GM12892 (cell line): ENCODE data around the gene NOP56.
"Not testable (repeated sequence)": the region's sequence is repeated elsewhere in the genome, so short reads cannot be mapped to it uniquely, and the experiment has no call there.

Experiments used
- DNase-seq: peaks from one replicate; pipeline ENCODE4 v3.0.0; 2011; ENCODE audit not compliant: insufficient read length
- FAIRE-seq: peaks from 2 replicates; lab custom pipeline; 2011; peaks lifted over from hg19 to GRCh38; lab: Jason Lieb, UNC
- POLR2A ChIP-seq: IDR thresholded peaks from 2 replicates; pipeline ENCODE4 v1.6.1; 2011; ENCODE audit warnings: low read depth, low read length, control low read depth
- POLR2AphosphoS5 ChIP-seq: IDR thresholded peaks from 2 replicates; pipeline ENCODE4 v1.6.1; 2011; ENCODE audit warnings: low read depth, low read length, control low read depth
- TAF1 ChIP-seq: IDR thresholded peaks from 2 replicates; pipeline ENCODE4 v1.6.1; 2011; ENCODE audit warnings: low read depth, mild to moderate bottlenecking, control low read depth, low read length, borderline replicate concordance

NOP56 gene

DNA sequence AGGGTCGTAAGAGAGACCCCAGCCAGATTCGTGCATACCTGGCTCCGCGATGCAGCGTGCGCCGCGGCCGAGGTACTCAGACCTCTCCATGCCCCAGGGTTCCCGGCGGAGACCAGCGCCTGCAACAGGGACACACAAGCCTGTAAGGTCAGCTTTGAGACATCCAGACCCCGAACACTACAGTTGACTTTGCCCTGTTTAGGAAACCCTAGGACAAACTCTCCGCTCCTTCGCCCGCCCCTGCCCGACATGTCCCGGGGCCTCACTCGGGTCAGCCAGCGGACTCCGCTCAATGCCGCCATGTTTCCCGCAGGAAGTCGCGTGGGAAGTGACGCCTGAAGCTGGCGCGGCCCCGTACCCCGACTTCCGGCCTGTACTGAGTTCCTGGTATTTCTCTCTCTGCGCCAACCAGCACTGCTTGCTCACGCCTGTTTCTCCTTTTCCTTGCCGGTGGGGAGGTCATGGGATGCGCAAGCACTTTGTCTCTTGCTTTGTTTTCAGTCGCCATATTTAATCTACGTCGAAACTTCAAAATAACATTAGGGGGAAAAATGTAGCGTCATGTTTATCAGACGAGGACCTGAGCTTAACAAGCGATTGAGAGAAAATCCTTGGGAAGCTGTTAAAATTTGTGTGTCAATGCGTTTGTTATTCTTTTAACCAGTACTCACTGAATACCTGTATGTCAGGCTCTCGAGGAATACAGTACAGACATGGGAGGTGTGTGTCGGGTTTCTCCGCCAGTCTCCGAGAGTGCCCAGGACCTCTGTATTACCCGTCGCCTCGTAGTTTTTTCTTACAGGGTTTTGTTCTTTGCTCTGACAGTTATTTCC lies 11.7 kb downstream of the NOP56 start, which contains the start of gene IDH3B:
IDH3B (minus strand) TSS at position 330 of the 833 bp plus-strand sequence; CDS start at position 302, 28 bp downstream.
- peak; percentile 89 for DNase-seq
- TF ChIP-seq POLR2AphosphoS5 (peak; percentile 96), TAF1 (peak; percentile 92), POLR2A (peak; percentile 94)
- peak; percentile 96 for FAIRE-seq

DNA sequence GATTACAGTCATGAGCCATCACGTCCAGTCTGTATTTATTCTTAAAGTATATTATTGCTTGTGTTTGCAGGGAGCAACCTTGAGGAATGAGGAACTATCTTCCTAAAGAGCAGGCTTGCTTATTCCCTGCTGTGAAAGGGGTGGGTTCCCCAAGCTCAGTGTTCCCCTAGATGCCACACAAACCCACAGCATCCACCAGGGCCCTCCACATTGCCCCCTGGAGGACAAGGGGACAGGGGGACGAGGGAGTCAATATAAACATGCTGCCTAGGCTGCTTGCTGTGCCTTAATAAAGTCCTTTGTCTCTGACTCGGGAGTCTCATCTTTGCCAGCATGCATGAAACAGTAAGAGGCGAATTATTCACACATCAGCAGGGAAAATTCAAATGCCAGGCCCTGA lies 19.5 kb downstream of the NOP56 start:
- TF ChIP-seq TAF1 (no peak), POLR2AphosphoS5 (no peak), POLR2A (no peak)
- no peak for DNase-seq
- FAIRE-seq: no peak

DNA sequence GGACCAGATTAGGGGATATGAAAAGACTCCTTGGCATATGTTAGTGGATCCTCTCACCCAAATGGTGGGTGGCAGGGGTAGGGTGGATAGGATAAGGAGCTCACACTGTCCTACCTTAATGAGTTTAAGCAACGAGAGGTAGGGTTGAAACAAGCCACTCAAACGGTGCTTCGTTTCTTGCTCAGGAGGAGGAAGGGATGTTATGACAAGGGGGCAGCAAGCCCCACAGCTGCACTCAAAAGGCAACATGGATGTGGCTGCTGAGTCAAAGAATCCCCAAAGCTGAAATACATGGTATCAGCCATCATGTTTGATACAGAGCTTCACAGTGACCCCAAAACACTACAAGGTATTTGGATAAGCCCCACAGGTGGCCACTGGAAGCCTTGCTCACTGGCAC lies 20.0 kb downstream of the NOP56 start:
- DNase-seq (no peak), FAIRE-seq (no peak)
- TF ChIP-seq POLR2AphosphoS5 (no peak), TAF1 (no peak), POLR2A (no peak)

DNA sequence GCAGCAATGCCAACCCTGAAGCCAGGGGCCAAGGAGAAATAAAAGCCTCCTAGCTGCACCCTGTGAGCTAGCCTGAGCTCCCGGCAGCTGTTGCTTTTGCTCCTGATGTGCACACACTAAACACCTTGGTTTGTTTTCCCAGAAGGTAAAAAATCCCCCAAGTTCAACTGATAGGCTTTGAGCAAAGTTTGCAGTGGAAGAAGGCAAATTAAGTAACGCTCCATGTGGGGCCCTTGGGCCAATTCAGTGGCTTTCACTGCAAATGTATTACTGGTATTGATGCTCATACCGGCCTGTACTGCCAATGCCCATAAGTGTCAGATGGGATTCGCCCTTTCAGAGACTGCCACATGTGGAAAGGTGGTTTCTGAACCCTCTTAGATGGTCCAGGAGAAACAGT lies 21.0 kb downstream of the NOP56 start:
- FAIRE-seq (no peak), DNase-seq (no peak)
- TF ChIP-seq TAF1 (no peak), POLR2A (no peak), POLR2AphosphoS5 (no peak)

DNA sequence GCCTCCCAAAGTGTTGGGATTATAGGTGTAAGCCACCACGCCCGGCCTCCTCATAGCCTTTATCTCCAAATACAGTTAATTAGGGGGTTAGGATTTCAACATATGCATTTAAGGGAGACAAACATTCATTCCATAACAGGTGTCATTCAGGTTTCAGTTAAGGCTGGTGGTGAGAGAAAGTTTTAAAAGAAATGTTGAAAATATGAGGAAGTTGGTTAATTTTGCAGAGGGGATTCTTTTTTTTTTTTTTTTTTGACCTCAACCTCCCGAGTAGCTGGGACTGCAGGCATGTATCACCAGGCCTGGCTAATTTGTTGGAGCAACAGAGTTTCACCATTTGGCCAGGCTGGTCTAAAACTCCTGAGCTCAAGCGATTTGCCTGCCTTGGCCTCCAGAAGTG lies 27.6 kb downstream of the NOP56 start:
- FAIRE-seq (no peak), DNase-seq (no peak)
- TF ChIP-seq TAF1 (no peak), POLR2A (no peak), POLR2AphosphoS5 (no peak)

DNA sequence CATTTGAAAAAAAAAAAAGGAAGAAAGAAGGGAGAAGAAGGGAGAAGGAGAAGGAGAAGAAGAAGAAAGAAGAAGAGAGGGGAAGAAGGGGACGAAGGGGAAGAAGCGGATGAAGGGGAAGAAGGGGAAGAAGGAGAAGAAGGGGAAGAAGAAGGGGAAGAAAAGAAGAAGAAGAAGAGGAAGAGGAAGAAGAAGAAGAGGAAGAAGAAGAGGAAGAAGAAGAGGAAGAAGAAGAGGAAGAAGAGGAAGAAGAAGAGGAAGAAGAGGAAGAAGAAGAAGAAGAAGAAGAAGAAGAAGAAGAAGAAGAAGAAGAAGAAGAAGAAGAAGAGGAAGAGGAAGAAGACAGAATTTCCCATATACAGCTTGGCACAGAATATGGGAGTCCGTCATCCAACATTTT lies 29.6 kb downstream of the NOP56 start:
- DNase-seq, FAIRE-seq: not testable (repeated sequence)

DNA sequence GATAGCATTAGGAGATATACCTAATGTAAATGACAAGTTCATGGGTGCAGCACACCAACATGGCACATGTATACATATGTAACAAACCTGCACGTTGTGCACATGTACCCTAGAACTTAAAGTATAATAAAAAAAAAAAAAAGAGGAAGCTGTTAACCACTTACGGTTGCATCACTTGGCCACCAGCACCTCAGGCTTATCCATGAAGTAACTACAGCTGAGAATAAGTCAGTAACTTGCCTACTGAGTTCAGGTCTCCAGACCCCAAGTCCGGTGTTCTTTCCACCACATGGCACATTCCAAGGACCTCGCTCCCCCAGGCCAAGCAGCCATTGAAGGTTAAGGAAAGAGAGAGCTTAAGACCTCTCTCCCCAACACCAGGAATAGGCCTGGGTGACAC lies 32.4 kb downstream of the NOP56 start:
- FAIRE-seq, DNase-seq: not testable (repeated sequence)

DNA sequence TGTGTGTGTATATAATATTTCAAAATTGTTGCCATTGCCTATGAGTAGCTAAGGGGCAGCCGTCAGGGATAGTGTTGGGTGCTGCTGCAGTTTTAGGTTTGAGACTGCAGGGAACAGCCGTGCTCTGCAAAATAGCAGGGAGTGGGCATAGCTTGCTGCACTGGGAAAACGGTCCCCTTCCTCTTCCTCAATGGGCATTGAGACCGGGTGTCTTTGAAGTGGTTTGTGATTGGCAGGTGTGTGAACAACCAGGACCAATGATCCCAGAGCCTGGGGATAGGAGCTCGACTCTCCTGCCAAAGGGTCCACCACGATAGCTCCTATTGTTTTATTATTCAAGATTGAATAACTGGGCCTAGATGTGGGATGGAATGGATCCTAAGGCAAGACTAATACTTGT lies 35.1 kb downstream of the NOP56 start:
- DNase-seq (no peak), FAIRE-seq (no peak)
- TF ChIP-seq POLR2AphosphoS5 (no peak), POLR2A (no peak), TAF1 (no peak)

DNA sequence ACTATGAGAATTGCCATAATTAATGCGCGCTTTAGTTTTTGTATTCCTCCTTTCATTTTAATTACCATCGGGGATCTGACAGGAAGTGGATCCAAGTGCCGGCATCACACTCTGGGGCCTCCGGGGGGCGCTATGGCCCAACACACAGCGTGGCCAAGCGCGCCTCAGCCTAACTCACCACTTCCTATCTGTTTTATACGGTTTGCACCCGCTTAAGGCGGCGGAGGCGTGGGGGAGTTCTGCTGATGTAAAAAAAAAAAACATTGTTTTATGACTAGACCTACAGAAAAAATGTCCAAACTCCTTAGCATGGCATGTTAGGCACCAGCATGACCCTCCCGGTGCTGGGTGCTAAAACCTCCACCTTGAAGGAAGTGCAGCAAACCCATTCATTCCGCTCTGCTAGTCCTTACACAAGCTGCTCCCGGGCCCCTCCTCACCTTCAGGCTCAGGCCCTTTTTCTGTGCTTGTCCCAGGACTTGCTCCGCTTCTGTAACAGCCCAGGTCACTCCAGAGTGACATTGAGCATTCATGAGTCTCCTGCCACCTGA lies 35.7 kb downstream of the NOP56 start:
- FAIRE-seq: no peak
- TF ChIP-seq TAF1 (no peak), POLR2AphosphoS5 (no peak), POLR2A (no peak)

DNA sequence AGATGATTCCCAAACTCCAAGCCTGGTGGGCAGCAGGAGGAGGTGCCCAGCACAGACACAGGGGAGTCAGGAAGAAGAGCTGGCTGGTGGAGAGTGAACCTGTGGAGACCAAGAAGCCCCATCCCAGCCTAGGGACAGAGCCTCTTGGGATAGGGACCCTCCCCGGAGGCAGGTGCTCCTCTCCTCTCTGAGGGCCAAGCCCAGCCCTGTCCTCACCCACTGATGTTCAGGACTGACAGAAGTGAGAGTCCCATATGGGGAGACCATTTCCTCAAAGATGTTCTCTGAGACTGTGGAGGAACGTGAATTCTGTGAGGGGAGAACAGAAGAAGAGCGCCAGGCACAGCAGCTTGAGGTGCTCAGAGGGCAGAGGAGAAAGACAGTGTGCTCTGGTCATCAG lies 37.8 kb downstream of the NOP56 start:
- DNase-seq (no peak), FAIRE-seq (no peak)
- no peak for TF ChIP-seq TAF1
- TF ChIP-seq POLR2A: no peak
- no peak for TF ChIP-seq POLR2AphosphoS5

More for the DNA sequence above, 35.7 kb downstream of the NOP56 start:
- no peak for DNase-seq

DNA sequence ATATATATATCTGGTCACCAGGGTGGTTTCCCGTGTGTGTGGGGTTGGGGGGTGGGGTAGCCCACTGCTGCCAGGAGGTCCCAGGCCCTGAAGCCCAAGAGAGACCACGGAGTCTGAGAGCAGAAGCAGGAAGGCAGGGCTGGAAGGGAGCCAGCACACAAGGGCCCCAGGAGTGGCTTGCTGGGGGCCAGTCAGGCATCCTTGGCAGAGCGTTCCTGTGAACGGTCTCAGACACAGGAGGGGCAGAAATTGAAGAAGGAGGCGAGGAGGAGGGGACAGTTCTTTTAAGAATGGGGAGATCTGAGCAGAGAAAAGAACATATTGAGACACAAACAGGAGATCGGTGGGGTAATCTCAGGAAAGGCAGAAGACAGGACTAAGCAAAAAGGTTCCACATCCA lies 38.3 kb downstream of the NOP56 start:
- TF ChIP-seq POLR2AphosphoS5 (no peak), TAF1 (no peak), POLR2A (no peak)
- DNase-seq: no peak
- no peak for FAIRE-seq

DNA sequence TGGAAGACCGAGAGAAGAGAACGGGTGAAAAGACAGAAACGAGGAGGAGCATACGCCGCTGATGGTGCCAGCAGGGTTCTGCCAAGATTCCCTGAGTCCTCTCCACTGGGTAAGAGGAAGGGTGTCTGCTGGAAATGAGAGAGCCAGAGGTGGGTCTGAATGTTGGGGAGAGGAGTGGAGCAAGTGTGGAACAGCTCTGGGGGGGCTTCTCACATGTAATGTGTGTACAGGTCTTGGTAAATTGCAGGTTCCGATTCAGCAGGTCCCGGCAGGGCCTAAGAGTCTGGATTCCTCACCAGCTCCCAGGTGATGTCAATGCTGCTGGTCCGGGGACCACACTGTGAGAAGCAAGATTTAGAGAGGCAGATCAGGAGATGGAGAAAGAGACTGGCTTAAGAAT lies 38.7 kb downstream of the NOP56 start:
- FAIRE-seq: no peak
- TF ChIP-seq POLR2AphosphoS5 (no peak), TAF1 (no peak), POLR2A (no peak)
- DNase-seq: no peak
